Measurements from ENCODE around the gene ARHGEF4.

Gene ARHGEF4

GRCh38 chr2:130949954-130950353 lies 113.2 kb downstream of the ARHGEF4 start:
- no peak for DNase-seq (ENCODE audit: low read depth)
- H3K9me3 ChIP-seq (ENCODE audit: control insufficient read depth, low read length): peaks cover 18% of the 10 kb centered on the region
- H3K27me3 ChIP-seq (replicated peaks; ENCODE audit: control insufficient read depth, insufficient read depth, low read length): no peaks in the 10 kb centered on the region

GRCh38 chr2:130951018-130951417 lies 114.3 kb downstream of the ARHGEF4 start:
- no peaks in the 10 kb centered on the region for H3K36me3 ChIP-seq (ENCODE audit: control insufficient read depth, insufficient read depth, low read length, severe bottlenecking)
- H3K27me3 ChIP-seq (replicated peaks; ENCODE audit: control insufficient read depth, insufficient read depth, low read length): no peaks in the 10 kb centered on the region
- no peak for DNase-seq (ENCODE audit: low read depth)
- peaks cover 16% of the 10 kb centered on the region for H3K9me3 ChIP-seq (ENCODE audit: control insufficient read depth, low read length)
- no peak overlapping the region for H3K9ac ChIP-seq (ENCODE audit: low read length)
- no peak overlapping the region for H3K4me3 ChIP-seq (ENCODE audit: low read length)
- no peaks in the 10 kb centered on the region for H3K4me1 ChIP-seq (ENCODE audit: control insufficient read depth, insufficient read depth, low read length)

More at GRCh38 chr2:130949954-130950353, 113.2 kb downstream of the ARHGEF4 start:
- H3K4me1 ChIP-seq (ENCODE audit: control insufficient read depth, insufficient read depth, low read length): no peaks in the 10 kb centered on the region
- no peaks in the 10 kb centered on the region for H3K36me3 ChIP-seq (ENCODE audit: control insufficient read depth, insufficient read depth, low read length, severe bottlenecking)
- H3K9ac ChIP-seq (ENCODE audit: low read length): no peak overlapping the region
- no peak overlapping the region for H3K4me3 ChIP-seq (ENCODE audit: low read length)

DNA sequence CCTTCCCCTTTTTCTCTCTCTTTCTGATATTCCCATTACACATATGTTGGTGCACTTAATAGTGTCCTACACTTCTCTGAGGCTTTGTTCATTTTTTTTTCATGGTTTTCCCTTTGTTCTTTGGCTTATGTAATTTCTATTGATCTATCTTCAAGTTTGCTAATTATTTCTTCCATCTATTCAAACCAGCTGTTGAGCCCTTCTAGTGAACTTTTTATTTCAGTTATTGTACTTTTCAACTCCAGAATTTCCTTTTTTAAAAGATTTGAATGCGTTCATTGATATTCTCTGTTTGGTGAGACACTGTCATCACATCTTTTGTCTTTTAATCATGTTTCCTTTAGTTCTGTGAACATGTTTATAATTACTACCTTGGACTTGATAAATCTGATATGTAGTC lies 118.2 kb downstream of the ARHGEF4 start:
- no peaks in the 10 kb centered on the region for H3K36me3 ChIP-seq (ENCODE audit: control insufficient read depth, insufficient read depth, low read length, severe bottlenecking)
- H3K27me3 ChIP-seq (replicated peaks; ENCODE audit: control insufficient read depth, insufficient read depth, low read length): no peaks in the 10 kb centered on the region
- no peak for DNase-seq (ENCODE audit: low read depth)
- H3K9me3 ChIP-seq (ENCODE audit: control insufficient read depth, low read length): peaks cover 15% of the 10 kb centered on the region
- H3K4me1 ChIP-seq (ENCODE audit: control insufficient read depth, insufficient read depth, low read length): no peaks in the 10 kb centered on the region
- H3K4me3 ChIP-seq (ENCODE audit: low read length): no peak overlapping the region
- H3K9ac ChIP-seq (ENCODE audit: low read length): no peak overlapping the region

- Histone ChIP-seq H3K36me3 (ENCODE audit: control insufficient read depth, insufficient read depth, low read length, severe bottlenecking) (no peaks in the 10 kb centered on the region), H3K9ac (ENCODE audit: low read length) (no peak overlapping the region), H3K27me3 (replicated peaks; ENCODE audit: control insufficient read depth, insufficient read depth, low read length) (peaks cover 21% of the 10 kb centered on the region), H3K9me3 (ENCODE audit: control insufficient read depth, low read length) (peaks cover 12% of the 10 kb centered on the region), H3K4me1 (ENCODE audit: control insufficient read depth, insufficient read depth, low read length) (no peaks in the 10 kb centered on the region), H3K4me3 (ENCODE audit: low read length) (no peak overlapping the region)
- DNase-seq (ENCODE audit: low read depth): no peak
These were observed 121.2 kb downstream of the ARHGEF4 start for GRCh38 chr2:130957915-130958314.

- H3K27me3 ChIP-seq (replicated peaks; ENCODE audit: control insufficient read depth, insufficient read depth, low read length): peaks cover 62% of the 10 kb centered on the region
- H3K9me3 ChIP-seq (ENCODE audit: control insufficient read depth, low read length): no peaks in the 10 kb centered on the region
- no peaks in the 10 kb centered on the region for H3K36me3 ChIP-seq (ENCODE audit: control insufficient read depth, insufficient read depth, low read length, severe bottlenecking)
- DNase-seq (ENCODE audit: low read depth): no peak
- H3K4me3 ChIP-seq (ENCODE audit: low read length): no peak overlapping the region
- H3K4me1 ChIP-seq (ENCODE audit: control insufficient read depth, insufficient read depth, low read length): no peaks in the 10 kb centered on the region
- H3K9ac ChIP-seq (ENCODE audit: low read length): no peak overlapping the region
These were observed 126.6 kb downstream of the ARHGEF4 start for GRCh38 chr2:130963196-130963848.

DNA sequence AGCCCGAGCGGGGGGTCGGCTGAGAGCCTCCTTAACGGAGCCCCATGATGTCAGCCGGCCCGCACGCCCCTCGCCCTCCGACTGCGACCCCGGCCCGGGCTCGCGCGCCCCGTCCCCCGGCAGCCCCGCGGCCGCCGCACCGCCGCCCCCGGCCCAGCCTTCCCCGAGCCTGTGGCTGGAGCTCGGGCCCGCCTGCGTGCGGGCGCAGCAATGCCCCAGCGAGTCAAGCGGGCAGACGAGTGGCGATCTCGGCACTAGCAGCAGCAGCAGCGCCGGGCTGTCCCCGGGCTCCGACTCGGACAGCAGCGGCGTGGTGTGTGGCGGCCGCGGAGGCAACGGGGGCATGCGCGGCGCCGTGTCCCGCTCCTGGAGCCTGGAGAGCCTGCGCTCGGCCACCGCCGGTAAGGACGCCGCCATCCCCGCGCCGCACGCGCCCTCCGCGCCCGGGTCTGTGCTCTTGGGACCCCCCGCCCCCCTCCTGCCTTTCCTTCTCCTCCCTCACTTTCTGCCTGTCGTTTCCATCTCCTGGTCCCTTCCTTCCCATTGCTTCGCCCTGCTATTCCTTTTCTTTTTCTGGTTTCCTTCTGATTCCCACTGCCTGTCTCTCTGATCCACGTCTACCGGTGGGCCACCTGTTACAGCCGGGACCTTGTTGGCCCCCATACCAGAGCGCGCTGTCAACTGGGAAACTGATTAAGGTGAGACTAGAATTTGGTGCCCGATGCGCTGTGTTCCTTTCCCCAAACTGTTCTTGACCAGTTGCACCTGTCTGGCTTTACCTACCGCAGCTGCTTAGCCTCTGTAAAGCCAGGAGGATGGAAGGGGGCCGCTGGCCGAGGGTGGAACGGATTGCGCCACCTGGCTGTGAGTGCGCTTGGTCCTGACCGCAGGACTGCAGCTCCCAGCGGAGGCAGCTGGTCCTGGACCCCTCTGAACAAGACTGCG lies 127.4 kb downstream of the ARHGEF4 start:
- Histone ChIP-seq H3K27me3 (replicated peaks; ENCODE audit: control insufficient read depth, insufficient read depth, low read length) (peaks cover 62% of the 10 kb centered on the region), H3K36me3 (ENCODE audit: control insufficient read depth, insufficient read depth, low read length, severe bottlenecking) (no peaks in the 10 kb centered on the region), H3K9me3 (ENCODE audit: control insufficient read depth, low read length) (no peaks in the 10 kb centered on the region), H3K9ac (ENCODE audit: low read length) (no peak overlapping the region), H3K4me3 (ENCODE audit: low read length) (peak overlapping the region; percentile 44), H3K4me1 (ENCODE audit: control insufficient read depth, insufficient read depth, low read length) (no peaks in the 10 kb centered on the region)
- peak; percentile 21 for DNase-seq (ENCODE audit: low read depth)

DNA sequence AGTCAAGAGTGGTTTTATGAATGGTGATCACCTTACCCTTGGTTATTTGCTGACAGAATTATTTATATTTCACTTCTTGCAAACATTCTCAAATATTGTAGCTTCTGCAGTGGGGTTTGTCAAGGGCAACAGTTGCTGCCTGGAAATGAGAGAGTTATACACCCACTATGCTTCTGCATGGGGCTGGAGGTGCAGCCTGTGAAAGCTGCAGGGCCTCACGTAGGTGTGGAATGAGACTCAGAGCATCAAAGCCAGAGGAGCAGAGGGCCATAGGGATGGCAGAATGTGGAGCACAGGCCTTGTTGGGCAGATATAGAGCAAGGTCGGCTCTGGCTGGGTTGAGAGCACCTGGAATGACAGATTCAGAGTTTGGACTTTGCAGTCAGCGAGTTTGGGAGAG lies 128.2 kb downstream of the ARHGEF4 start:
- DNase-seq (ENCODE audit: low read depth): no peak
- Histone ChIP-seq H3K4me1 (ENCODE audit: control insufficient read depth, insufficient read depth, low read length) (no peaks in the 10 kb centered on the region), H3K27me3 (replicated peaks; ENCODE audit: control insufficient read depth, insufficient read depth, low read length) (peaks cover 62% of the 10 kb centered on the region), H3K4me3 (ENCODE audit: low read length) (no peak overlapping the region), H3K36me3 (ENCODE audit: control insufficient read depth, insufficient read depth, low read length, severe bottlenecking) (no peaks in the 10 kb centered on the region), H3K9me3 (ENCODE audit: control insufficient read depth, low read length) (no peaks in the 10 kb centered on the region), H3K9ac (ENCODE audit: low read length) (no peak overlapping the region)

DNA sequence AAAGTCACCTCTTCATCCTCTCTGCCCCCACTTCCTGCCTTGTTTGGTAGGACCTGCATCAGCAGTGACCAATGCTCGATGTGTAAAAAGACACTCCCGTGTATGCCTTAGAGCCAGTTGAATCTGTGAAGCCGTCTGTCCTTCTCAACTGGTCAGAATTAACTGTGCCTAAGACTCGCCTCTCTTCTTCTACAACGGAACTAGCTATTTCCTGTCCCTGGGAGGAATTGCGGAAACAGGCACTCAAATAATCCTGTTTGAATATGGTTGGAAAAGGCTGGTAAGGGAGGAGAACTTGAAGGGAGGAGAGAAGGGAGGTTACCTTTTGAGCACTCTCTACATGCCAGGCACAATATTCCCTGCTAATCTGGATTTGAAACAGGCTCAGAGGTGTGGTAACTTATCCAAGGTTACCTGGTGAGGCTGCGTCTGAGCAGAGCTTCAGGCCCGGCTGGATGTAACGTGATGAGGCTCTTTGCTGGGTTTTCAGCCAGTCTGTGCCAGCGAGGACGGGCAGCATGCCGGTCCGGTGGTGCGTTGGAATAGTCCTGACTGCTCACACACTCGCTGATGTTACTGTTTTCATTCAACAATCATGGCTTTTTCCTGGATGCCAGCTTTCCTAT lies 129.5 kb downstream of the ARHGEF4 start:
- no peak for DNase-seq (ENCODE audit: low read depth)
- H3K9ac ChIP-seq (ENCODE audit: low read length): no peak overlapping the region
- no peaks in the 10 kb centered on the region for H3K9me3 ChIP-seq (ENCODE audit: control insufficient read depth, low read length)
- H3K4me1 ChIP-seq (ENCODE audit: control insufficient read depth, insufficient read depth, low read length): no peaks in the 10 kb centered on the region
- peaks cover 52% of the 10 kb centered on the region for H3K27me3 ChIP-seq (replicated peaks; ENCODE audit: control insufficient read depth, insufficient read depth, low read length)
- no peaks in the 10 kb centered on the region for H3K36me3 ChIP-seq (ENCODE audit: control insufficient read depth, insufficient read depth, low read length, severe bottlenecking)
- no peak overlapping the region for H3K4me3 ChIP-seq (ENCODE audit: low read length)

DNA sequence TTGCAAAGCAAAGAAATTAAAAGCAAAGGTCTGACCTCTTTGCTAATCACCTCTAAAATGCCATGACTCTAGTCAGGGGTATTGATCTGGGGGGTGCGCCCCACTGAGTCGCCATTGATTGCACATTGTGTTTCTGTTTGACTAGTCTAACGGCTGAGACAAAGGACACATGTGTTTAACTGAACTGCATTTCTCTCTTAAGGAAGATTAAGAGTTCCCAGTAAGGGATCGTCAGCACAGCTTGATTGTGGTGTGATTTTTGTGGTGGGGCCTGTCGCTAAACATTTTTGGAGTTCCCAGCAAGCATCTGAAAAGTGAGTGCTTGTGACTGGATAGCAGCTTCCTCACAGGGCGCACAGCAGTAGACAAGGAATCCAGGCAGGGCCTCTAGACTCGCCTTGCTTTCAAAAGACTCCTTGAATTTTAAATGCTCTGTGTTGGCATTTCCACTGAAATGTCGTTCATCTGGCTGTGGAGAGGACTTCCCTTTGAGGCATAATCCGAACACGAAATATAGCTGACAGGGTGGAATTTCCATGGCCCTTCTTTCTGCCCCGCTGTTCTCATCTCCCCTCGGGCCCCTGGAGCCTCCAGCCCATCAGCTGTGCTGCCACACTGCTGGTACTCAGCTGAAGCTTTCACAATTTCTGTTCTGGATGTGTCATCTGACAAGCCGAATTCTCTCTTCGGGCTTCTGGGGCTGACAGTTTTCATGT lies 130.2 kb downstream of the ARHGEF4 start:
- no peaks in the 10 kb centered on the region for H3K9me3 ChIP-seq (ENCODE audit: control insufficient read depth, low read length)
- no peaks in the 10 kb centered on the region for H3K4me1 ChIP-seq (ENCODE audit: control insufficient read depth, insufficient read depth, low read length)
- H3K9ac ChIP-seq (ENCODE audit: low read length): no peak overlapping the region
- peaks cover 49% of the 10 kb centered on the region for H3K27me3 ChIP-seq (replicated peaks; ENCODE audit: control insufficient read depth, insufficient read depth, low read length)
- no peaks in the 10 kb centered on the region for H3K36me3 ChIP-seq (ENCODE audit: control insufficient read depth, insufficient read depth, low read length, severe bottlenecking)
- no peak overlapping the region for H3K4me3 ChIP-seq (ENCODE audit: low read length)
- no peak for DNase-seq (ENCODE audit: low read depth)

DNA sequence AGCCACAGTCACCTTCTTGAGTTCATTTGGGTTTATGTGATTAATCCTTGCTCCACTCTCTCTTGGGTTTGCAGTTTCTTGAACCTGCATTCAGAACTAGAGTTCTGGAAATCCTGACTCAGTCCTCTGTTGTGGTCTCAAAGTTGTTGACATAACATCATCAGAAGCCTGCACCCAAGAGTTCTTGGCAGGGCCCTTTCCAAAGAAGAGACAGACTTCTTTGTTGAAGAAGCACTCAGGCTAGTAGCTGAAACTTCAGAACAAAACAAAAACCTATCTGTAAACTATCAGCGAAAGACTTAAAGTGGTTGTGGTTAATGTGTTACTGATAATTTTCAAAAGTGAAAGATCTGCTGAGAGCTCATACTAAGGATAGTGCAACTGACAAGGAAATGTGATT lies 135.7 kb downstream of the ARHGEF4 start:
- H3K9ac ChIP-seq (ENCODE audit: low read length): no peak overlapping the region
- H3K27me3 ChIP-seq (replicated peaks; ENCODE audit: control insufficient read depth, insufficient read depth, low read length): peaks cover 13% of the 10 kb centered on the region
- H3K9me3 ChIP-seq (ENCODE audit: control insufficient read depth, low read length): peaks cover 1% of the 10 kb centered on the region
- H3K36me3 ChIP-seq (ENCODE audit: control insufficient read depth, insufficient read depth, low read length, severe bottlenecking): no peaks in the 10 kb centered on the region
- no peak for DNase-seq (ENCODE audit: low read depth)
- H3K4me3 ChIP-seq (ENCODE audit: low read length): no peak overlapping the region
- no peaks in the 10 kb centered on the region for H3K4me1 ChIP-seq (ENCODE audit: control insufficient read depth, insufficient read depth, low read length)

- Histone ChIP-seq H3K36me3 (ENCODE audit: control insufficient read depth, insufficient read depth, low read length, severe bottlenecking) (no peaks in the 10 kb centered on the region), H3K4me1 (ENCODE audit: control insufficient read depth, insufficient read depth, low read length) (no peaks in the 10 kb centered on the region), H3K4me3 (ENCODE audit: low read length) (no peak overlapping the region), H3K9me3 (ENCODE audit: control insufficient read depth, low read length) (peaks cover 9% of the 10 kb centered on the region), H3K27me3 (replicated peaks; ENCODE audit: control insufficient read depth, insufficient read depth, low read length) (peaks cover 7% of the 10 kb centered on the region), H3K9ac (ENCODE audit: low read length) (no peak overlapping the region)
- no peak for DNase-seq (ENCODE audit: low read depth)
These were observed 139.0 kb downstream of the ARHGEF4 start for GRCh38 chr2:130975729-130976128.
